Left lung (tissue), 10 donors: ENCODE data around the gene ADAMTS2. TPM values are rescaled to one million over a fixed set of nuclear protein-coding genes. Genes with fewer than 3 reads are reported as not detected.

Source experiments
- ATAC-seq: fragments of 200-7000 bp; cut with Tn5 transposase; one replicate; pipeline ENCODE4 v1.9.1; 2020; ENCODE audit warnings: moderate library complexity
- DNase-seq, 4 donors: peaks; one replicate each; pipeline ENCODE4 v3.0.0-alpha.2; 2013 to 2020
- H3K27ac ChIP-seq, 2 donors: fragments of 200-600 bp; sonication (generic) in 1 of 2; one replicate each; pipeline versions ENCODE4 v1.5.0 to v1.8.0; 2020 to 2021
- H3K27me3 ChIP-seq, 2 donors: fragments of 200-600 bp; sonication (generic) in 1 of 2; one replicate each; pipeline versions ENCODE4 v1.5.0 to v1.8.0; 2020 to 2021
- H3K36me3 ChIP-seq, 2 donors: fragments of 200-600 bp; sonication (generic) in 1 of 2; one replicate each; pipeline versions ENCODE4 v1.5.0 to v1.8.0; 2020 to 2021
- H3K4me1 ChIP-seq, 2 donors: fragments of 200-600 bp; one replicate each; pipeline ENCODE4 v1.8.0; 2021
- H3K4me3 ChIP-seq, 2 donors: fragments of 200-600 bp; sonication (generic) in 1 of 2; one replicate each; pipeline versions ENCODE4 v1.5.0 to v1.8.0; 2020 to 2021; ENCODE audit warnings: mild to moderate bottlenecking in 1 of 2
- H3K9me3 ChIP-seq, 2 donors: fragments of 200-600 bp; sonication (generic) in 1 of 2; one replicate each; pipeline versions ENCODE4 v1.5.0 to v1.8.0; 2020 to 2021
- CTCF ChIP-seq, 2 donors: fragments of 200-600 bp; sonication (generic) in 1 of 2; IDR thresholded peaks; one replicate each; pipeline versions ENCODE4 v1.5.0 to v1.8.0; 2021; ENCODE audit warnings: antibody characterized with exemption in 2 of 2
- intact Hi-C, 2 donors: fragments of 100-400 bp; cut with DNase I; formaldehyde crosslinking; loops; one replicate each; pipeline versions ENCODE4 v1.11.2 to v1.14.2; 2022
- polyA plus RNA-seq, 6 donors: library from polyadenylated mRNA; unstranded; fragments of 120-200 nt; gene quantifications; one replicate each; pipeline ENCODE4 v1.2.1, GENCODE V29; 2013; ENCODE audit not compliant: insufficient read length in 6 of 6
- total RNA-seq, 2 donors: library from RNA; stranded (reverse); fragmentation: NEBNext Ultra II Directional; extraction: Animal tissue kit (Norgen Biotek cat#: 25700); gene quantifications; one replicate each; pipeline ENCODE4 v1.2.1, GENCODE V29; 2021
- donor health status: DM: no; HTN: yes; CAD: no.
- donor health status: DM: no; HTN: no; CAD: no.

ADAMTS2 gene
- total and polyA plus RNA-seq, 8 donors, result 27.5 to 68.2 (median 36.0) TPM

- TF ChIP-seq CTCF (IDR thresholded peaks at IDR 0.05), result no peak
- intact Hi-C loops, result no loop called here
- peak overlapping the region; percentile 35 to 78 for H3K27ac ChIP-seq
- H3K4me3 ChIP-seq, result no peak overlapping the region
- DNase-seq (peak in 2 of 4 donors; percentile 31 to 55), ATAC-seq (no peak)
- H3K36me3 ChIP-seq, result no peaks in the 10 kb centered on the region
- no peaks in the 10 kb centered on the region for H3K9me3 ChIP-seq
- H3K27me3 ChIP-seq, result peaks cover 0 to 49% of the 10 kb centered on the region in 2 donors
- peaks cover 4 to 15% of the 10 kb centered on the region in 2 donors for H3K4me1 ChIP-seq
These were observed 78.8 kb downstream of the ADAMTS2 start for GRCh38 chr5:179266291-179267070.

- intact Hi-C loops, result no loop called here
- Histone ChIP-seq H3K27ac (peak overlapping the region; percentile 35 to 78), H3K27me3 (peaks cover 0 to 46% of the 10 kb centered on the region in 2 donors), H3K9me3 (no peaks in the 10 kb centered on the region), H3K36me3 (no peaks in the 10 kb centered on the region), H3K4me1 (peaks cover 4 to 7% of the 10 kb centered on the region in 2 donors), H3K4me3 (no peak overlapping the region)
- ATAC-seq, result peak; percentile 82
- no peak for TF ChIP-seq CTCF (IDR thresholded peaks at IDR 0.05)
- peak; percentile 86 to 94 (median 86) for DNase-seq
These were observed 79.6 kb downstream of the ADAMTS2 start for GRCh38 chr5:179265514-179266290.

- DNase-seq (peak in 2 of 4 donors; percentile 29 to 61), ATAC-seq (no peak)
- Histone ChIP-seq H3K36me3 (no peaks in the 10 kb centered on the region), H3K27me3 (peaks cover 0 to 39% of the 10 kb centered on the region in 2 donors), H3K4me3 (no peak overlapping the region), H3K4me1 (peaks cover 4% of the 10 kb centered on the region in 2 donors), H3K9me3 (no peaks in the 10 kb centered on the region), H3K27ac (peak overlapping the region in 1 of 2 donors; percentile 78)
- intact Hi-C loops, result no loop called here
- TF ChIP-seq CTCF (IDR thresholded peaks at IDR 0.05), result no peak
These were observed 80.3 kb downstream of the ADAMTS2 start for GRCh38 chr5:179264783-179265513.

- peak in 2 of 4 donors; percentile 24 to 46 for DNase-seq
These were observed 81.0 kb downstream of the ADAMTS2 start for GRCh38 chr5:179264053-179264782.

More at GRCh38 chr5:179264053-179264782, 81.0 kb downstream of the ADAMTS2 start:
- Histone ChIP-seq H3K4me1 (peaks cover 4% of the 10 kb centered on the region in 2 donors), H3K27ac (no peak overlapping the region), H3K9me3 (no peaks in the 10 kb centered on the region), H3K4me3 (no peak overlapping the region), H3K36me3 (no peaks in the 10 kb centered on the region), H3K27me3 (peaks cover 0 to 36% of the 10 kb centered on the region in 2 donors)
- ATAC-seq, result no peak
- intact Hi-C loops, result no loop called here
- no peak for TF ChIP-seq CTCF (IDR thresholded peaks at IDR 0.05)
